NCI-H510A treated with DMSO at 0.1 percent for 48 hours (cell line): ENCODE data around the gene TNNT3.
"Not testable (repeated sequence)": the region's sequence is repeated elsewhere in the genome, so short reads cannot be mapped to it uniquely, and the experiment has no call there.

Experiments used
- DNase-seq: peaks from one replicate; lab custom pipeline; 2025; lab: John Stamatoyannopoulos, UW

TNNT3 gene

DNA sequence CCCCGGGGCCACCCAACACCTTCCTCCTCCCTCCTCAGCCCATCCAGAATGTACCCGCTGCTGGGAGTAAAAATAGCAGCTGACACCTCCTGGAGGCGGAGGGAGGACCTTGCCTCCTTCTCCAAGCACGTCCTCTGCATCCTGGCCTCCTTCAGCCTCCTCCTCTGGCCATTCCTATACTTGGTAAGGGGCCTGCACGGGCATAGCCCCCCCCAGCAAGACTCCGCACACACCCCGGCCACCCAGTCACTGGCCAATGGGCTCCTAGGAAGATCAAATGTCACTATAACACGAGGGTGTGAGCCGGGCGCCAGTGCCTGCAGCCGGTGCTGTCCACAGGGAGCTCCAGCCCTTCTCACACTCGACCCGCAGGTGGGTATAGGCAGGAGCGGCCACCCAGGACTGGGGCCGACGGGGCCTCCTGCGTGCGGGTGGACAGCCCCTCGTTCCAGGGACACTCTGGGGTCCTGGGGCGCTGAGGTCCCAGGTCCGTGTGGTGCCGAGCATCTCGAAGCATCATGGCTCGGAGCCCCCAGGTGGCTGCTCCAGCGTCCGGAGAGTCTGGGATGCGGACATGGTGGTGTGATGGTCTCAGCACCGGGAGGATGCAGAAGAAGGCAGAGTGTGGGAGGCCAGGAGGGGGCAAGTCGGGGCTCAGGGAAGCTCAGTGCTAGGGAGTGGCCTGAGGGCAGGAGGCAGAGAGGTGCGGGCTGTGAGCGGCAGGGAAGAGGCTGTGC, at the start of gene TNNT3:
TSS of gene TNNT3 (plus strand) at position 313 of the 737 bp plus-strand sequence. CDS start 3,172 bp downstream, outside the sequence.
- no peak for DNase-seq

DNA sequence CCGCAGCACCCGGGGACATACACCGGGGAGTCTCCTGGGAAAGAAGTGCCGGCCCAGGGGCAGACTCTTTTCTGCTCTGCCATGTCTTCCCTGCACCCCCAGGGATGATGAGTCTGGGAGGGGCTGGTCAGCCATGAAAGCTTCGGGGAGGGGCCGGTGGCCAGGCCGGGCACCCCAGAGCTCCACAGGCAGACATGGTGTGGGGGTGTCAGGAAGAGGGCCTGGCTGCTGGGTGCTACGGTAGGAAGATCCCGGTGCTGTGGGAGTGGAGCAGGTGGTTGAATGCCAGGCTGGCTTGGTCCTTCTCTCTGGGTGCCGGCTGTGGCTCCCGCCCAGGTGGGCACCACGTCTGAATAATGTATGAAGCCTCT, 49.2 kb upstream of the TNNT3 start:
- no peak for DNase-seq

DNA sequence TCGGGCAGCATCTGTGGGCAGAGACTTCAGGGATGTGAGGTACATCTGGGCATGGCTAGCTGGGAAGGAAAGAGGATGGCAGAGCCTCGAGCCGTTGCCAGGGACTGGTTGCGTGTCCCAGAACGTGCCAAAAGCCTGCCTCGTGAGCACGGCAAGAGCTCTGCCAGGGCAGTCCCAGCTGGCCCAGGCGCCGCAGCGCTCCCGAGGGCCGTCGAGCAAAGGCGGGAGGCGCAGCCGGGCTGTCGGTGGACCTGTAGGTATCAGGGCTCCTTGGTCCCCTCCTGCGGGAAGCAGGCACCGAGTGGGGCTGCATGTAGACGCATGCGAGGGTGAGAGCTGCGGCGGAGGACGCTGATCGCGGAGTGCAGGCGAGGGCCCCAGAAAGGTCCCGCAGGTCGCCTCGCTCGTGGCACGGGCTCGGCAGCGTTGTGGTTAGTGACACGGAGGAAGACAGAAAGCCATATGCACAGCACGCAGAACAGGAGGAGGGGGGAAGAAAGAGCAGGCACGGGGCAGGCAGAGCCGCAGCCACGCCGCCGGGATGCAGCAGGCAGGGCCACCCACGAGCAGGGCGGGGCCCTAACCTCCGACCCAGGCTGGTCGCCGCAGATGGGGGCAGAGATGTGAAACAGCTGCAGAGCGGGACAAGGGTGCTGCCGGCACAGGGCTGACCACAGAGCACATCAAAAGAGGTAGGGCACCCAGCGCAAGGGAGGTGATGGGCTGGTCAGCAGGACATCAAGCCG, 48.6 kb upstream of the TNNT3 start:
- DNase-seq, result no peak

DNA sequence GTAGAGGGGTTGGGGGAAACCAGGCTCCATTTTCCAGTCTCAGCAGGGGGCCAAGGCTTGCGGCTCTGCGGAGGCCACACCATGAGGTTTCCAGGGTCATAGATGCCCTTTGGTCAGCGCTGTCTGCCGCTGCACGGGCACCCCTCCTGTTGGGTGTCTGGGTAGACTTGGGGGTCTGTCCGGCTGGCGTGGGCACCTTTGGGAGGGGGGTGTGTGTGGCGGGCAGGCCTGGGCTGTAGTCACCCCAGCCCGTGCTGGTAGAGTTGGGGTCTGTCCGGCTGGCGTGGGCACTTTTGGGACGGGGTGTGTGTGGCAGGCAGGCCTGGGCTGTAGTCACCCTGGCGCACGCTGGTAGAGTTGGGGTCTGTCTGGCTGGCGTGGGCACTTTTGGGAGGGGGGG, 48.0 kb upstream of the TNNT3 start:
- no peak for DNase-seq

DNA sequence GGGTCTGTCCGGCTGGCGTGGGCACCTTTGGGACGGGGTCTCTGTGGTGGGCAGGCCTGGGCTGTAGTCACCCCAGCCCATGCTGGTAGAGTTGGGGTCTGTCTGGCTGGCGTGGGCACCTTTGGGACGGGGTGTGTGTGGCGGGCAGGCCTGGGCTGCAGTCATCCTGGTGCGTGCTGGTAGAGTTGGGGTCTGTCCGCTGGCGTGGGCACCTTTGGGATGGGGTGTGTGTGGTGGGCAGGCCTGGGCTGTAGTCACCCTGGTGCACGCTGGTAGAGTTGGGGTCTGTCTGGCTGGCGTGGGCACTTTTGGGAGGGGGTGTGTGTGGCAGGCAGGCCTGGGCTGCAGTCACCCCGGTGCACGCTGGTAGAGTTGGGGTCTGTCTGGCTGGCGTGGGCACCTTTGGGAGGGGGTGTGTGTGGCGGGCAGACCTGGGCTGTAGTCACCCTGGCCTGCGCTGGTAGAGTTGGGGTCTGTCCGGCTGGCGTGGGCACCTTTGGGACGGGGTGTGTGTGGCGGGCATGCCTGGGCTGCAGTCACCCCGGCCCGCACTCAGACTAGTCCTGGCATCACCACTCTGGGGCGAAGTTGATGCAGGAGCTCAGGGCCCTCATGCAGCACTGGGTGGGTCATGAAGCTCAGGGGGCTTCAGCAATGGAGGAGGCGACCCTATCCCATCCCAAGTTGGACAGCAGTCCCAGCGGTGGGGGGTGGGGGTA, 47.1 kb upstream of the TNNT3 start:
- DNase-seq, result no peak

DNA sequence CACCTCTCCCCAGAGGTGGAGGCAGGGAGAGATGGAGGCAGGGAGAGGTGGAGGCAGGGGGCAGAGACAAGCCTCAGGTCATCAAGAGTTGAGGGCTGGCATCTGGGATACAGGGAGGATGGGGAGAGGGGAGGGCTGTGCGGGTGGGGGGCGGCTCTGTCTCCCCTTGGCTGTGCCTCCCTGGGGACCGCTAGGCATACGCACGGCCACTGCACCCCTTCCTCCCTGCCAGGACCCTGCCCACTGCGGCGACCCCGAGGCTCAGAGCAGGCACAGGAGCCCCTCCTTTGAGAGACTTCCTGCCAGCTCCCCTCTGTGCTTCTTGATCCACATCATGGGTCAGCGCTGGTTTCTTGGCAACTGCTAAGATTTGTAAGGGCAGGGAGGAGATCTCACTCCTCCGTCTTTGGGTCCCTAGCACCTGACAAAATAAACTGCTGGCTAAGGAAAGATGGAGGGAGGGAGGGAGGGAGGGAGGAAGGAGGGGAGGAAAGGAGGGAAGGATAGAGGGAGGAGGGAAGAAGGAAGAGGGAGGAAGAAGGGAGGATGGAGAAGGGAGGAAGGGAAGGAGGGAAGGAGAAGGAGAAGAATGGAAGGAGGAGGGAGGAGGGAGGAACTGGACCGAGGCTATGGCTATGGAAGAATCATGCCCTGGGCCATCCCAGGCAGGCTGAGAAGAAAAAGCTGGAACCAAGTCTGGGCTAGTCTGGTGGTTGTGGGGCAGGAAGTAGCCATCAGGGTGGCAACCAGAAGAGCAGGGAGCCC, 46.3 kb upstream of the TNNT3 start:
- no peak for DNase-seq

DNA sequence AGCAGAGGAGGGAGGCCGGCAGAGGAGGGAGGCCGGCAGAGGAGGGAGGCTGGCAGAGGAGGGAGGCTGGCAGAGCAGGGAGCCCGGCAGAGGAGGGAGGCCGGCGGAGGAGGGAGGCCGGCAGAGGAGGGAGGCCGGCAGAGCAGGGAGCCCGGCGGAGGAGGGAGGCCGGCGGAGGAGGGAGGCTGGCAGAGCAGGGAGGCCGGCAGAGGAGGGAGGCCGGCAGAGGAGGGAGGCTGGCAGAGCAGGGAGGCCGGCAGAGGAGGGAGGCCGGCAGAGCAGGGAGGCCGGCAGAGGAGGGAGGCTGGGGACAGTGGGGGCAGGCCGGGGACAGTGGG, 45.7 kb upstream of the TNNT3 start:
- DNase-seq, result not testable (repeated sequence)

DNA sequence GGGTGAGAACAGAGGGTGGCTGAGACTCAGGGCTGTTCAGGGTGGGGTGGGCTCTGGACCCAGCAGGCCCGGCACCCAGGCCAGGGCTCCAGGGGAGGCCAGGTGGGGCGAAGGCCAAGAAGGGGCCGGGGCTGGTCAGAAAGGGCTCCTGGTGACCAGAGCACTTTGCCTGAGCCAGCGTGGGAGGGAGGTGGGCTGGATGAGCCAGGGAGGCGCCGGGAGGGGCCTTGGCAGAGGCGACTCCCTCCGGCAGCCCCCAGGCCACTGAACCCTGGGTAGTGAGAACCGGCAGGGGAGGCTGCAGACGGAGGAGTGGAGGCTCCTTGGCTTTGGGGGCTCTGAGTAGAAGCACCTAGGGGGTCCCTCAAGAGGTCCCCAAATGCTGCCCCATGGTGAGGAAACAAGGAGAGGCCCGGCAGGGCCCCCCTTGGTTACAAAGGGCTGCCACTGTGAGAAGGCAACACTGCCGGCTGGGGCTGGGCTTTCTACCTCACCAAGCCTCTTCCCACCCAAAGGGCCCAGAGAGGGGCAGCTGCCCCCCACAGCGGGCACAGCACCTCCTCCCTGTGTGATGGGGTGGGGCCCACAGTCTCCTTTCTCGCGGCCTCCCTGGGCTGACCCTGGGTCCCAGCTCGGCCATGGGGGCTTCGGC, 44.9 kb upstream of the TNNT3 start:
- not testable (repeated sequence) for DNase-seq

DNA sequence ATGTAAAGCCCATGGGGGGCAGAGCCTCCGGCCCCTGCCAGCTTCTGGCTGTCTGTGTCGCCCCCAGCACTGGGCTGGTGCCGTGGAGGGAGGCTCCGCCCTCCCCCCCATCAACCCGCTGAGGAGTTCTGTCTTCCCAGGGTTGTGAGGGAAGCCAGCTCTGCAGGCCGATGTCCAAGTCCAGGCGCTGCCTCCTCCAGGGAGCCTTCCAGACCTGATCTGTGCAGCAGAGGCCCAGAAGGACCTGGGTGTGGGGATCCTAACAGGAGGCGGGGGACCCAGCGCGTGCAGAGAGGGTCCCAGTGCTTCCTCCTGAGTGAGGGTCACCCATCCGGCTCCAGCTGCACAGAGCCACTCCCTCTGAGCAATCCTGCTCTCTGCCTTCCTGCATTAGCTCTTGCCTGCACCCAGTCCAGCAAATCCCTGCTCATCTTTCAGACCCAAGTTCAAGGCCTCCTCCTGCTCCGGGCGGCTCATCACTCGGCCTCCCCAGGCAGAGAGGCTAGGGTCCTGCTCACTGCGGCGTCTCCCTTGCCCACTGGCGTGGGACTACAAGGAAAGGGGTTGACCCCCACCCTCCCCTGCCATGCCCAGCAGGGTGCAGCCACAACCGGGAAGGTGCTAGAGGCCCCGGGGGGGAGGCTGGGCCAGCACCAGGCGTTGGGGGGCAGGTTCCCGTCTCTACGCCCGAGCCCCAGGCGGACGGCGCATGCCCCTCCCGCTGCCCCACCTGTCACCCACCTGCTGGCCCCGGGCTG, 44.2 kb upstream of the TNNT3 start:
- DNase-seq, result no peak

DNA sequence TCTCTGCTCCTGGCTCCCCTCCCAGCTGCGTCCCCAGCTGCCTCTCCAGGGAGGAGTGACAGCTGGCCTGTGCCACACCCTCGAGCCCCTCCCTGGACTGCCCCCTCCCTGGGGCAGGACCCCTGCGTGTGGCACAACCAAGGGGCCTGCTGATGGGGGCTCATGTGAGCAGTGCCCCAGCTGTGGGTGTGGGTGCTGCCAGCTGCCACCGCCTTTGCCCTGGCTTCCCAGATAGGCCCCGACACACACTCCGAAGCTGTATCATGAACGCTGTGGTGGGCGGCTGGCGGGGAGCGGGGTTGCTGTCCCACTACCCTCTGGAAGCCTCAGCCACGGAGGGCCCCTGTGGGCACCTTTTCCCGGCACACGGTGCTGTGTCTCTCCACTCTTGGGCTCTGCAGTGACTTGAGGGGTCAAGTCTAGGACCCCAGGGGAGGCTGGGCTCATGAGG, 43.6 kb upstream of the TNNT3 start:
- DNase-seq, result not testable (repeated sequence)

DNA sequence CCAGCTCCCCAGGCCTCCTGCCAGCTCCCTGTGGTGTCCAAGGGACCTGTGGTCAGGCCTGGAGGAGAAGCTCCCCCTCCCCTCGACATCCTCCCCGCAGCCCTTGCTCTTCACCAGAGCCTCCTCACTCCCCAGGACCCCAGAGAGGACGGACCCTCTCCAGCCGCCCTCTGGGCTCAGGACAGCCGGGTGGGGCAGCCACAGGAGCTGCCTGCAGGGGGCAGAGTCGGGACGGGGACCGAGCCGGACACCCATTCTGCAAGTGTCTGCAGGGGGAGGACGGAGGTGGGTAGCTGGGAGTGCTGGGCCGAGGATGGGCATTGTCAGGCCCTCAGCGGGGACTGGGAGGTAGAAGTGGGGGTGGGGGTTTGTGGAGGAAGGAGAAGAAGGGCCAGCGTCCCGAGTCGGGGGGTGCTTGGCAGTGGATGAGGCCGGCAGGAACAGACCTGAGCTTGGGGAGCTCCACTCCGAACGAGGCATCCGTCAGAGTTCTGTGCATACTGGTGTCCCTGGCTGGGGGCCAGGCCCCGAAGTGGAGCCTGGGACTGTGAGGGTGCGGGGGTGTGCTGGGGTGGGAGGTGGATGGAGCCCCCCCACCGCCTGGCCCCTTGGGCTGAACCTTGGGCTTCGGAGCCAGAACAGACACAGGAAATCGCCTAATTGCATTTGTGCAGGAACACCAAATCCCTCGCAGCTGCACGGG, 43.0 kb upstream of the TNNT3 start:
- DNase-seq, result no peak

DNA sequence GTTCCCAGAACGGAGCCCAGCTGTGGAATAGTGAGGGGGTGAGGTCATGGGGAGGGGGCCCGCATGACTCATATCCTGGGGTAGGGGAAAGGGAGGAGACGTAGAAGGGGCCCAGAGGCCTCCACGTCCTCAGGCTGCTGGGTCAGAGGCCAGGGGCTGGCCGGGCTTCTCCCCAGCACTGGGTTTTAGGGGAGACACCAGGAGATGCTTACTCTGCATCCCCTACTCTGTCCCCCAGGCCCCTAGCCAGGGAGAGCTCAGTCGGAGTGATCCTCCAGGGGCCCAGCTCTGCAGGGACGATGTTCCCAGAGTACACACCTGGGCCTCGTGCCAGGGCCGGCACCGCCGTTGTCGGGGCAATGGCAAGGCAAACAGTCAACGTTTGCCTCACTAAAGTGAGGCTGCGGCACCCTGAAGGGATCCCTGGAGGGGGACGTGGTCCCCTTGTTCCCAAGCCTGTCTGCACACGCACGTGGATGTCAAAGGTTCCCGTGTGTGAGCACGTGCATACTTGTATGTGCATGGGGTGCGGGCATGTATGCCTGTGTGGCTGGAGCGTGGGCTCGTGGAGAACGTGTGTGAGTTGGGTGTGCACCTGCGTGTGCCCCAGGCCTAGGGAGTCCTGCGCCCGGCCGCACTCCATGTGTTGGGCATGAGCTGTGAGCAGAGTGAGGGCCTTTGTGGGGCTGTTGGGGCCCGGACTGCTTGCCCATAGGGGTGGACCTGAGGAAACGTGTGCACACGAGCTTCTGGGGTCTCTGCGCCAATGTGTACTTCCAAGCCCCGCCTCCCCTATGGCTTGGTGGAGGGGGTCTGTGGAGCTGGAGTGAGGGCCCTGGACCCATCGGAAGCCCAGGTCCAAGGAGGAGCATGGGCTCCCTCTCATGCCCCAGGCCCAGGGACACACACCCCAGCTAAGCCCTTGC, 42.0 kb upstream of the TNNT3 start:
- DNase-seq, result no peak

DNA sequence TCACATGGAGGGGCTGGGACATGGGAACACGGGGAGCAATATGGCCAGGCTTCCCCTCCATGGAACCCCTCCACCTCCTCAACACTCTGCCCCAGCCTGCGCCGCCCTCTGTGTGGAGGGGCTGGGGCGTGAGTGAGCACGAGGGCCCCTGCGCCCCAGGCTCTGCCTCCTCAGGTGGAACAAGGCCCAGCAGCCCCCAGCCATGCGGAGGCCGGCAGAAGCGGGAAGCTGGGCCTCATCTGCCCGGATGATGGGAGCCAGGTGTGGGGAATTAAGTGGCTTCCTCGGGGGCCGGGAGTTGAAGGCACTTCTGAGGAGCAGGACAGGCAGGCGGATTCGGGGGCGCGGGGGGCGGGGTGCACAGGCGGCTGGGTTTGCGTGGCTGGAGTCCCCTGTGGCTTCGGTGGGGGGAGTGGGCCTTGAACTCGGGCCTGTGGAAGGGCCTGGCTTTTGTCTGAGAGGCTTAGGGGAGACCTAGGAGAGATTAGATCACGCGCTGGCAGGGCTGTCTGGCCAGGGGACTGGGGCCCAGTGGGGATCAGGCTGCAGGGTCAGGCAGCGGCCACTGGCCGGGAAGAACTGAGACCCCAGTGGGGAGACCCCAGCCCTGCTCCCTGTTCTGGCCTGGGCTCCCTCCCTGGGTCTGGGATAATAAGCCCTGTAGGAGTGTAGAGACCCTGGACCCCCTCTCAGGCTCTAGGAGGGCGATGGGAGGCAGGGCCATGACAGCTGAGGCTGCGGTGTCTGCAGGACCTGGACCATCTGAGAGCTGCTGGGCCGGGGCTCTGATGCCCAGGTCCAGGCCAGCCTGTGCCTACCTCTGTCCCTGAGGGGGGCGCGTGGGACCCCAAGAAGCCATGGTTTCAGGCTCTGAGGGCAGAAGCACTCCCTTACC, 41.1 kb upstream of the TNNT3 start:
- no peak for DNase-seq

DNA sequence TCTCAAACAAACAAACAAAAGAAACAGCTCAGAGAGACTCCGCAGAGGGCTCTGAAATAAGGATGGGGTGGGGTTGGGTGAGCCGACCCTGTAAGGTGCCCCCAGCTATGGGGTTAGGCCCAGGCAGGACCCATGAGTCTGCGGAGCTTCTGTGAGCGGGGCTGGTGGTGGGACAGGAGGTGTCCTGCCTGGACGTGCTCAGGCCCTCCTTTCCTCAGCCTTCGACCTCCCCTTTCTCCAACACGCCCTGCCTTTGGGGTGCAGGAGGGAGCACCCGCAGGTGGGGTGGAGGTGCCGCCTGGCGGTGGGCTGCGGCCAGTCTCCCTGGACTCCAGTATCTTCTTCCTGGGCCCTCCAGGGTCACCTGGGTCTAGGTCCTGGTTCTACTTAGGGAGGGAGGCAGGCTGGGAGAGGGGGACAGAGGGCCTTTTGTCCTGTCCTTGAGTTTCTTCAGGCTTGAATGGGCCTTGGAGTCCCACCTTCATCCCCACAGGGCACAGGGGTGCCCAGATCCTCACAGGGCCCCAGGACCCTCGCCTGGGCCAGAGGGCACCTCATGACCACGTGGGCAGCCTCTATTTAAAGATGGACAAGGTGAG, 40.1 kb upstream of the TNNT3 start:
- DNase-seq, result no peak

DNA sequence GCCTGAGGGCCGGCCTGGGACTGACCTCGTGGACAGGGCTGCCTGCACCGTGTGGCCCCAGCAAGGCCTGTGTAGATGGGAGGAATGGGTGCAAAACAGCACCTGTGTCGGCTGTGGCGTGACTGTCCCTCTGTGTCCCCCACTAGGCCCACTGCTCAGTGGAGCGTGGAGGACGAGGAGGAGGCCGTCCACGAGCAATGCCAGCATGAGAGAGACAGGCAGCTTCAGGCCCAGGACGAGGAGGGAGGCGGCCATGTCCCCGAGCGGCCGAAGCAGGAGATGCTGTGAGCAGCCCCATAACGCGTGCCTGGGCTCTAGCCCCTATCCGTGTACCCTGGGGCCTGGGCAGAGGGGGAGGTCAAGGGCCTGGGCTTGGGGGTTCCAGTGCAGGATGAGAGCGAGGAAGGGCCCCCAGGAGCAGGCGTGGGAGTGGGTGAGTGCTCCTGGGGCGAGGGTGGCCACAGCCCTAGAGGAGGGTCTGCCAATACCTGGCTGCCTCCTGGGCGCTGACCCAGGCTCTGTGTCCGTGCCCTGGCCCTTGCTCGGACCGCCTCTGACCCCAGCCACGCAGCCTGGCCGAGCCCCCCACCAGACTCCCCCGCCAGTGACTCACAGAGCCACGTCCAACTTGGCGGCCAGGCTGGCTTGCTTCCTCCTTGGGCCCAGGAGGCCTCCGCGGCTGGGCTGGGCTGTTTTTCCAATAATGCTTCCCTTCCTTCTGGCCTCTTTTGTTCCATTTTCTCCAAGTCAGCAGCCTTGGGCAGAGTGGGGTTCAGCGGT, 39.4 kb upstream of the TNNT3 start:
- DNase-seq, result no peak

DNA sequence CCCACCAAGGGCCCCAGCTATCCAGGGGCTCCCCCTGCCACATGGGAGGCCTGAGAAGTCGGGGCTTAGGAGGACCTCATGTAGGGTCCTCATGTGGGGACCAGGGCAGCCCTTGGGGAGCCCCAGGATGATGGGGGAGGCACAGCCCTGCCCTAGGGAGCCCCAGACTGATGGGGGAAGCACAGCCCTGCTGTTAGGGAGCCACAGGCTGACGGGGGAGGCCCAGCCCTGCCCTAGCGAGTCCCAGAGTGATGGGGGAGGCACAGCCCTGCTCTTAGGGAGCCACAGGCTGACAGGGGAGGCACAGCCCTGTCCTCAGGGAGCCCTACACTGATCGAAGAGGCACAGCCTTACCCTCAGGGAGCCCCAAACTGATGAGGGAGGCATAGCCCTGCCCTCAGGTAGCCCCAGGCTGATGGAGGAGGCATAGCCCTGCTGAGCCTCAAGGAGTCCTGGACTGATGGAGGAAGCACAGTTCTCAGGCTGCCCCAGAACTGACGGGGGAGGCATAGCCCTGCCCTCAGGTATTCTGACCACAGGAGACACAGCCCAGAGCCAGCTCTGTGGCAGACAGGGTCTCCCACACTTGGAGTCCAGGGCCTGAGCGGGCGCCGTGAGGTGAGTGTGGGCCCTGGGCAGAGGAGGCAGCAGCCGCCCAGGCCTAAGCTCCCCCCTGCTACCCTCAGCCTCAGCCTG, 38.6 kb upstream of the TNNT3 start:
- no peak for DNase-seq
